Fibroblast of mammary gland (primary cell): ENCODE measurements around the gene EMX1.
A peak's percentile ranks its signal among the peaks of the same experiment; 100 is the strongest.

Experiments used
- DNase-seq: peaks from one replicate; pipeline ENCODE4 v3.0.0-alpha.2; 2010; ENCODE audit warnings: low read depth
- H3K4me3 ChIP-seq: 2 replicates; pipeline ENCODE4 v1.5.1; 2011; ENCODE audit warnings: low read depth, mild to moderate bottlenecking, low read length, moderate library complexity; ENCODE audit not compliant: control insufficient read depth
- TF ChIP-seq, protein P1 (sequence below): conservative IDR thresholded peaks from 2 replicates; pipeline ENCODE4 v1.5.1; 2011; ENCODE audit warnings: low read depth, low read length, inconsistent platforms; ENCODE audit not compliant: control insufficient read depth, insufficient read depth

EMX1 gene

GRCh38 chr2:72972352-72973136, 55.2 kb downstream of the EMX1 start:
- TF ChIP-seq, protein P1, sequence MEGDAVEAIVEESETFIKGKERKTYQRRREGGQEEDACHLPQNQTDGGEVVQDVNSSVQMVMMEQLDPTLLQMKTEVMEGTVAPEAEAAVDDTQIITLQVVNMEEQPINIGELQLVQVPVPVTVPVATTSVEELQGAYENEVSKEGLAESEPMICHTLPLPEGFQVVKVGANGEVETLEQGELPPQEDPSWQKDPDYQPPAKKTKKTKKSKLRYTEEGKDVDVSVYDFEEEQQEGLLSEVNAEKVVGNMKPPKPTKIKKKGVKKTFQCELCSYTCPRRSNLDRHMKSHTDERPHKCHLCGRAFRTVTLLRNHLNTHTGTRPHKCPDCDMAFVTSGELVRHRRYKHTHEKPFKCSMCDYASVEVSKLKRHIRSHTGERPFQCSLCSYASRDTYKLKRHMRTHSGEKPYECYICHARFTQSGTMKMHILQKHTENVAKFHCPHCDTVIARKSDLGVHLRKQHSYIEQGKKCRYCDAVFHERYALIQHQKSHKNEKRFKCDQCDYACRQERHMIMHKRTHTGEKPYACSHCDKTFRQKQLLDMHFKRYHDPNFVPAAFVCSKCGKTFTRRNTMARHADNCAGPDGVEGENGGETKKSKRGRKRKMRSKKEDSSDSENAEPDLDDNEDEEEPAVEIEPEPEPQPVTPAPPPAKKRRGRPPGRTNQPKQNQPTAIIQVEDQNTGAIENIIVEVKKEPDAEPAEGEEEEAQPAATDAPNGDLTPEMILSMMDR: no peak
- DNase-seq: no peak

GRCh38 chr2:72973137-72973535, 55.8 kb downstream of the EMX1 start:
- TF ChIP-seq, protein P1: no peak
- H3K4me3 ChIP-seq: no peak overlapping the region
- no peak for DNase-seq

More at GRCh38 chr2:72972352-72973136, 55.2 kb downstream of the EMX1 start:
- no peak overlapping the region for H3K4me3 ChIP-seq

- H3K4me3 ChIP-seq: no peak overlapping the region
- TF ChIP-seq, protein P1: peak; percentile 79
- DNase-seq: peak; percentile 54
Observed at GRCh38 chr2:72973566-72974435, 56.5 kb downstream of the EMX1 start.

- no peak overlapping the region for H3K4me3 ChIP-seq
- no peak for DNase-seq
- TF ChIP-seq, protein P1: no peak
Observed at GRCh38 chr2:72974436-72974754, 57.1 kb downstream of the EMX1 start.

DNA sequence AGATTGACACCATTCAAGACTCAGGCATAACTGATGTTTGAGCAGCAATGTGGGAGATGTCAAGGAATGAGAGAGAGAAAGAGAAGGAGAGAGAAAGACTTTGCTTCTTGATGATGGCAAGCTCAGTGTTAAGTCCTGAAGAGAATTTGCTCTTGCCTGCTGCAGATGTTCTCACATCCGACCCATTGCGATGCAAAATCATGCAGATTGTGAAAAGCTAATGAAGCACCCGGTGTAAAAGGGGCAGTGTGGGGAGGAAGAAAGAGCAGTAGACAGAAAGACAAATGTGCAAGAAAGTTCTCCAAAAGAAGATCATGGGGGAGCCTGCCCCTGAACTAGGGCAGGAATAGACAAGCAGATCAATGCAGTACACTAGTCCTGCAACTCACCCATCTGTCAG, 57.7 kb downstream of the EMX1 start:
- no peak for DNase-seq
- H3K4me3 ChIP-seq: no peak overlapping the region
- TF ChIP-seq, protein P1: no peak

DNA sequence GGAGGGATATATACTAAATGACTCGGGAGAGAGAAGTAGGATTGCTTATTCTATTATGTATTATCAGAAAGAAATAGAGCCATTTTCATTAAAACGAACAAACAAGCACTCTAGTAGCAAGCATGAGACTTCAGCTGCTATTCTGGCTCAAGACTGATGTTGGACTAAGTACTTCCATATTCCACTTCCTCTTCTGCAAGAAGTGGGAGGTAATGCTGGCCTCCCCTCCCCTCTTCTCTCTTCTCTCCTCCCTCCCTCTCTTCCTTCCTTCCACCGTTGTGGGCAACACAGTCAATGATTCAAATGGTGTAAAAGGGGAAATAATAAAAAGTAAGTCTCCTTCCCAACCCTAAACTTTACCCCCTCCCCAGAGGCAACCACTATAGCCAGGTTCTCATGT, 62.6 kb downstream of the EMX1 start:
- TF ChIP-seq, protein P1: no peak
- DNase-seq: no peak
- H3K4me3 ChIP-seq: no peak overlapping the region
